Esophagus squamous epithelium (tissue), 5 donors: ENCODE measurements around the gene MICAL3. TPM values are rescaled to one million over a fixed set of nuclear protein-coding genes. Genes with fewer than 3 reads are reported as not detected.
"Not testable (repeated sequence)": the region's sequence is repeated elsewhere in the genome, so short reads cannot be mapped to it uniquely, and the experiment has no call there.

ENCODE experiments used
- DNase-seq: peaks from one replicate; lab custom pipeline; 2025; lab: John Stamatoyannopoulos, UW
- H3K27ac ChIP-seq, 4 donors: fragments of 200-600 bp; sonication (generic); one replicate each; pipeline ENCODE4 v1.5.1; 2016 to 2019; ENCODE audit warnings: mild to moderate bottlenecking in 1 of 4
- H3K27me3 ChIP-seq, 4 donors: fragments of 200-600 bp; sonication (generic); 1 replicate in 3 of 4; 2 replicates in 1 of 4; pipeline versions ENCODE4 v1.5.1 to v1.6.0; 2017 to 2021; ENCODE audit warnings: antibody characterized with exemption in 1 of 4
- H3K36me3 ChIP-seq, 3 donors: fragments of 200-600 bp; sonication (generic); one replicate each; pipeline ENCODE4 v1.5.1; 2016 to 2019
- H3K4me1 ChIP-seq, 3 donors: fragments of 200-600 bp; sonication (generic); one replicate each; pipeline ENCODE4 v1.5.1; 2017 to 2019
- H3K4me3 ChIP-seq, 4 donors: fragments of 200-600 bp; sonication (generic); 1 replicate in 3 of 4; 2 replicates in 1 of 4; pipeline ENCODE4 v1.5.1; 2016 to 2019; ENCODE audit warnings: mild to moderate bottlenecking in 2 of 4, moderate library complexity in 1 of 4
- H3K9me3 ChIP-seq, 3 donors: fragments of 200-600 bp; sonication (generic); one replicate each; pipeline ENCODE4 v1.5.1; 2016 to 2019
- CTCF ChIP-seq, 6 experiments: fragments of 450-650 bp in 4 of 6; fragments of 200-600 bp in 2 of 6; sonication (generic) in 2 of 6; IDR thresholded peaks; one replicate each; pipeline ENCODE4 v1.5.1; 2016 to 2019; ENCODE audit warnings: antibody characterized with exemption in 6 of 6, mild to moderate bottlenecking in 4 of 6, moderate library complexity in 4 of 6
- POLR2A ChIP-seq, 4 donors: fragments of 450-650 bp; IDR thresholded peaks; one replicate each; pipeline ENCODE4 v1.6.1; 2017; ENCODE audit warnings: antibody characterized with exemption in 4 of 4, mild to moderate bottlenecking in 4 of 4, moderate library complexity in 3 of 4
- WGBS, 2 donors: methylation state at CpG; one replicate each; pipeline ENCODE4 v1.1.5; 2018; 5-methylcytosine and 5-hydroxymethylcytosine counted together
- intact Hi-C: fragments of 100-400 bp; cut with DNase I; formaldehyde crosslinking; loops from one replicate; pipeline ENCODE4 v1.15.0; 2022
- total RNA-seq, 4 donors: library from RNA; depleted of rRNA; stranded (reverse); fragments of >200 nt; gene quantifications; one replicate each; pipeline ENCODE4 v1.1.0, GENCODE V29; 2016
- donor health status: DM: yes; HTN: yes; CAD: no.

MICAL3 gene
- total RNA-seq, 4 donors from 2014 or later, result 11.2 to 30.9 (median 15.9) TPM

- intact Hi-C loops, result no loop called here
- no peak overlapping the region for H3K4me3 ChIP-seq
- peak overlapping the region; percentile 72 to 84 (median 80) for H3K27ac ChIP-seq
- no peaks in the 10 kb centered on the region for H3K27me3 ChIP-seq
- no peaks in the 10 kb centered on the region for H3K36me3 ChIP-seq
- 20 to 22% methylated on average over 5 to 7 of the region's 10 CpGs for WGBS, 2 donors
- H3K9me3 ChIP-seq, result no peaks in the 10 kb centered on the region
- no peak for DNase-seq
- no peak for TF ChIP-seq CTCF (IDR thresholded peaks at IDR 0.05)
- TF ChIP-seq POLR2A (IDR thresholded peaks at IDR 0.05), result no peak
- H3K4me1 ChIP-seq, result peaks cover 14 to 70% (median 30%) of the 10 kb centered on the region in 3 donors
These were observed 7.5 kb upstream of the MICAL3 start for GRCh38 chr22:18031695-18032454.

GRCh38 chr22:18029686-18030267, 5.4 kb upstream of the MICAL3 start:
- Histone ChIP-seq H3K4me3 (no peak overlapping the region), H3K36me3 (no peaks in the 10 kb centered on the region), H3K27me3 (no peaks in the 10 kb centered on the region), H3K9me3 (no peaks in the 10 kb centered on the region), H3K27ac (no peak overlapping the region), H3K4me1 (peaks cover 17 to 63% (median 24%) of the 10 kb centered on the region in 3 donors)
- WGBS, 2 donors, result 67 to 71% methylated on average over 1 of the region's 2 CpGs
- TF ChIP-seq CTCF (IDR thresholded peaks at IDR 0.05), result no peak
- no peak for TF ChIP-seq POLR2A (IDR thresholded peaks at IDR 0.05)
- no peak for DNase-seq
- intact Hi-C loops, result loop anchor here (10.0 kb wide), 1 partner anchor 195 kb away; no protein-coding TSS in a partner anchor

GRCh38 chr22:18028817-18029527, 4.6 kb upstream of the MICAL3 start:
- Histone ChIP-seq H3K27ac (no peak overlapping the region), H3K27me3 (no peaks in the 10 kb centered on the region), H3K4me1 (peaks cover 21 to 62% (median 24%) of the 10 kb centered on the region in 3 donors), H3K9me3 (no peaks in the 10 kb centered on the region), H3K4me3 (no peak overlapping the region), H3K36me3 (no peaks in the 10 kb centered on the region)
- DNase-seq, result no peak
- TF ChIP-seq POLR2A (IDR thresholded peaks at IDR 0.05), result no peak
- no peak for TF ChIP-seq CTCF (IDR thresholded peaks at IDR 0.05)
- WGBS, 2 donors, result 27 to 63% methylated on average over 2 to 3 of the region's 3 CpGs
- intact Hi-C loops, result loop anchor here (10.0 kb wide), 1 partner anchor 194 kb away; no protein-coding TSS in a partner anchor

- not testable (repeated sequence) for H3K9me3 ChIP-seq, H3K36me3 ChIP-seq, H3K27me3 ChIP-seq, DNase-seq, H3K4me3 ChIP-seq
- 86 to 100% methylated on average over 3 to 4 of the region's 4 CpGs for WGBS, 2 donors
- peak overlapping the region in 1 of 4 donors; percentile 83 for H3K27ac ChIP-seq
- H3K4me1 ChIP-seq, result peaks cover 11 to 60% (median 14%) of the 10 kb centered on the region in 3 donors
- intact Hi-C loops, result loop anchor here (10.0 kb wide), 1 partner anchor 191 kb away; no protein-coding TSS in a partner anchor
These were observed 1.5 kb upstream of the MICAL3 start for GRCh38 chr22:18025898-18026297.

- Histone ChIP-seq H3K4me3 (peak overlapping the region; percentile 61 to 84 (median 71)), H3K36me3 (no peaks in the 10 kb centered on the region), H3K4me1 (peaks cover 11 to 53% (median 14%) of the 10 kb centered on the region in 3 donors), H3K27me3 (no peaks in the 10 kb centered on the region), H3K27ac (peak overlapping the region; percentile 80 to 90 (median 82)), H3K9me3 (no peaks in the 10 kb centered on the region)
- DNase-seq, result no peak
- TF ChIP-seq CTCF (IDR thresholded peaks at IDR 0.05) (no peak), POLR2A (IDR thresholded peaks at IDR 0.05) (no peak)
- 44 to 47% methylated on average over 16 to 18 of the region's 21 CpGs for WGBS, 2 donors
- intact Hi-C loops, result loop anchor here (10.0 kb wide), 1 partner anchor 190 kb away; no protein-coding TSS in a partner anchor
These were observed 777 bp upstream of the MICAL3 start for GRCh38 chr22:18024956-18025720.
